Body of pancreas (tissue), 4 donors: Measurements from ENCODE around the gene GCNT4.

Experiments used
- POLR2A ChIP-seq, 3 donors: fragments of 450-650 bp; IDR thresholded peaks; one replicate each; pipeline ENCODE4 v1.6.1; 2016; ENCODE audit warnings: antibody characterized with exemption in 3 of 3, mild to moderate bottlenecking in 2 of 3
- TF ChIP-seq, protein P1 (sequence below), 7 experiments: fragments of 450-650 bp in 4 of 7; fragments of 200-600 bp in 3 of 7; sonication (generic) in 3 of 7; IDR thresholded peaks; one replicate each; pipeline ENCODE4 v1.5.1; 2016 to 2019; ENCODE audit warnings: antibody characterized with exemption in 7 of 7

DNA sequence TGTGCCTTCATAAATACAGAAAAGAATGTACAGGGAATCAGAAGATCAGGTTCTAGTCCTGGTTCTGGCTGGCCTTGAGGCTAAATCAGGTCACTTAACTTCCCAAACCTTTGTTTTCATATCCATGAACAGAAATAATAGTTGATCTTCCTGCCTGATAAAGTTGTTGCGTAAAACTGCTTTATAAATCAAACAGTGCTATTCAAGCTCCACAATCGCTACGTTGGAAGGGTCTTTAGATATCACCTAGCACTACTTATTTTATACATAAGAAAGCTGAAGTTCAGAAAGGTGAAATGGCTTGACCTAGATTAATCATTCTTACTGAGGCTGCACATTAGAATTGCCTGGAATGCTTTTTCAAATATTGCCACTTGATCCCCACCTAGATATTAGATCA is 36.3 kb upstream of the GCNT4 start:
- no peak for TF ChIP-seq POLR2A (IDR thresholded peaks at IDR 0.05)
- TF ChIP-seq, protein P1, sequence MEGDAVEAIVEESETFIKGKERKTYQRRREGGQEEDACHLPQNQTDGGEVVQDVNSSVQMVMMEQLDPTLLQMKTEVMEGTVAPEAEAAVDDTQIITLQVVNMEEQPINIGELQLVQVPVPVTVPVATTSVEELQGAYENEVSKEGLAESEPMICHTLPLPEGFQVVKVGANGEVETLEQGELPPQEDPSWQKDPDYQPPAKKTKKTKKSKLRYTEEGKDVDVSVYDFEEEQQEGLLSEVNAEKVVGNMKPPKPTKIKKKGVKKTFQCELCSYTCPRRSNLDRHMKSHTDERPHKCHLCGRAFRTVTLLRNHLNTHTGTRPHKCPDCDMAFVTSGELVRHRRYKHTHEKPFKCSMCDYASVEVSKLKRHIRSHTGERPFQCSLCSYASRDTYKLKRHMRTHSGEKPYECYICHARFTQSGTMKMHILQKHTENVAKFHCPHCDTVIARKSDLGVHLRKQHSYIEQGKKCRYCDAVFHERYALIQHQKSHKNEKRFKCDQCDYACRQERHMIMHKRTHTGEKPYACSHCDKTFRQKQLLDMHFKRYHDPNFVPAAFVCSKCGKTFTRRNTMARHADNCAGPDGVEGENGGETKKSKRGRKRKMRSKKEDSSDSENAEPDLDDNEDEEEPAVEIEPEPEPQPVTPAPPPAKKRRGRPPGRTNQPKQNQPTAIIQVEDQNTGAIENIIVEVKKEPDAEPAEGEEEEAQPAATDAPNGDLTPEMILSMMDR (IDR thresholded peaks at IDR 0.05) = no peak
